ENCODE results near the gene CCDC106.

Gene CCDC106

GRCh38 chr19:55670280-55671053 is 22.5 kb downstream of the CCDC106 start (continued):
- TF ChIP-seq YY2 (tag by site-specific recombination; IDR thresholded peaks at IDR 0.05): no peak
- no peak for TF ChIP-seq ZNF239 (tag by site-specific recombination; IDR thresholded peaks at IDR 0.05)
- peak; percentile 54; the same call in 1 of the 2 replicates for TF ChIP-seq ZNF423 (tag by site-specific recombination; IDR thresholded peaks at IDR 0.05)
- no peak for TF ChIP-seq ZNF585B (tag by site-specific recombination; IDR thresholded peaks at IDR 0.05)
- no peak for TF ChIP-seq ZNF571 (tag by site-specific recombination; IDR thresholded peaks at IDR 0.05)
- no peak for TF ChIP-seq ZBTB10 (tag by site-specific recombination; IDR thresholded peaks at IDR 0.05)
- TF ChIP-seq ZSCAN18 (tag by site-specific recombination; IDR thresholded peaks at IDR 0.05): no peak
- no peak for TF ChIP-seq IKZF3 (tag by site-specific recombination; IDR thresholded peaks at IDR 0.05)
- peak; percentile 96 for TF ChIP-seq HIC1 (tag by site-specific recombination; IDR thresholded peaks at IDR 0.05)
- TF ChIP-seq ZBTB26 (tag by site-specific recombination; optimal IDR thresholded peaks at IDR 0.05): no peak
- peak; percentile 74 for TF ChIP-seq GLIS2 (tag by site-specific recombination; IDR thresholded peaks at IDR 0.05)

GRCh38 chr19:55671054-55671378 is 23.0 kb downstream of the CCDC106 start:
- POLR2A ChIA-PET: interaction anchor here (0.6 to 1.9 kb wide), 10 partner anchors 12 to 1662 kb away, joined by 3 to 21 read pairs (median 5); partner anchors contain the start of genes HSPBP1, U2AF2 and UBE2S
- peaks cover 29 to 64% of the 10 kb centered on the region in 2 experiments; a peak in 2 of 3 replicates for H3K36me3 ChIP-seq (ENCODE audit: control insufficient read depth in 2 of 2, insufficient read depth in 1 of 2, low read length in 2 of 2)
- peaks cover 12% of the 10 kb centered on the region for H3K4me1 ChIP-seq (ENCODE audit: control insufficient read depth, insufficient read depth, low read length)
- CTCF ChIA-PET: interaction anchor here (0.5 to 2.5 kb wide), 16 partner anchors 8 to 1694 kb away, joined by 3 to 36 read pairs (median 4); partner anchors contain the start of gene U2AF2
- no peak overlapping the region for H3K4me3 ChIP-seq (ENCODE audit: low read depth, low read length)
- peak overlapping the region; percentile 39; the same call in 1 of the 2 replicates for H3K27ac ChIP-seq (ENCODE audit: extremely low read depth, low read depth, low read length)
- H3K9me3 ChIP-seq (ENCODE audit: control insufficient read depth, insufficient read depth, low read depth, low read length): no peaks in the 10 kb centered on the region
- 0 out of 2 replicates have a peak, but pooled peaks have one; percentile 2 for TF ChIP-seq ZNF335 (tag by site-specific recombination; conservative IDR thresholded peaks at IDR 0.05)
- 0 out of 2 replicates have a peak, but pooled peaks have one; percentile 24 for TF ChIP-seq ZNF600 (tag by site-specific recombination; IDR thresholded peaks at IDR 0.05)
- TF ChIP-seq ZNF426 (tag by site-specific recombination; IDR thresholded peaks at IDR 0.05): no peak
- TF ChIP-seq ZNF561 (tag by site-specific recombination; IDR thresholded peaks at IDR 0.05; ENCODE audit: borderline replicate concordance): no peak
- TF ChIP-seq ZXDB (tag by site-specific recombination; IDR thresholded peaks at IDR 0.05): no peak
- TF ChIP-seq ZNF354C (tag by site-specific recombination; IDR thresholded peaks at IDR 0.05; ENCODE audit: borderline replicate concordance, low read depth): no peak
- TF ChIP-seq ZNF513 (tag by site-specific recombination; IDR thresholded peaks at IDR 0.05): no peak
- TF ChIP-seq ZFP3 (tag by site-specific recombination; IDR thresholded peaks at IDR 0.05; ENCODE audit: low read depth): no peak
- TF ChIP-seq ZNF776 (tag by site-specific recombination; IDR thresholded peaks at IDR 0.05; ENCODE audit: borderline replicate concordance): no peak
- no peak for TF ChIP-seq ZNF530 (tag by site-specific recombination; IDR thresholded peaks at IDR 0.05; ENCODE audit: low read depth)
- no peak for TF ChIP-seq ZNF777 (tag by site-specific recombination; IDR thresholded peaks at IDR 0.05; ENCODE audit: borderline replicate concordance)
- peak; percentile 96 for TF ChIP-seq ZNF10 (tag by site-specific recombination; IDR thresholded peaks at IDR 0.05)
- no peak for TF ChIP-seq ZNF146 (tag by site-specific recombination; IDR thresholded peaks at IDR 0.05)
- peak; percentile 73 for TF ChIP-seq ZBTB17 (tag by site-specific recombination; IDR thresholded peaks at IDR 0.05)
- TF ChIP-seq ZNF366 (tag by site-specific recombination; conservative IDR thresholded peaks at IDR 0.05): no peak
- no peak for TF ChIP-seq ZNF596 (tag by site-specific recombination; IDR thresholded peaks at IDR 0.05)
